Endothelial cell of umbilical vein (primary cell): Measurements from ENCODE around the gene GSK3A. TPM values are rescaled to one million over a fixed set of nuclear protein-coding genes. Genes with fewer than 3 reads are reported as not detected.
A peak's percentile ranks its signal among the peaks of the same experiment; 100 is the strongest.

Experiments
- BruUV-seq: library from RNA; stranded (reverse); fragments of 400-500 nt; replicated peaks from 2 replicates; lab custom pipeline; 2021; lab: Mats Ljungman, UMichigan
- CTCF ChIA-PET: fragments of 300-600, 350-600 bp; sonication (Branson Sonifier 250); formaldehyde crosslinking; loops from one replicate; lab custom pipeline; 2021; ENCODE audit warnings: antibody characterized with exemption, inconsistent platforms; lab: Charles Lee
- POLR2A ChIA-PET: fragments of 300-600, 350-600 bp; sonication (Branson Sonifier 250); formaldehyde crosslinking; loops from one replicate; lab custom pipeline; 2021; ENCODE audit warnings: antibody characterized with exemption, inconsistent platforms; lab: Charles Lee
- DNase-seq: peaks from one replicate; pipeline ENCODE4 v3.0.0-alpha.2; 2011; ENCODE audit warnings: low read depth, low spot score
- FAIRE-seq: peaks from 2 replicates; lab custom pipeline; 2011; peaks lifted over from hg19 to GRCh38; lab: Jason Lieb, UNC
- H2AFZ ChIP-seq: 2 replicates; pipeline ENCODE4 v1.6.0; 2012; ENCODE audit warnings: low read depth, low read length, control low read depth, inconsistent platforms
- H3K27ac ChIP-seq: 2 replicates; pipeline ENCODE4 v1.5.1; 2011; ENCODE audit warnings: low read depth, mild to moderate bottlenecking, control low read depth, low read length, moderate library complexity; ENCODE audit not compliant: insufficient read depth
- H3K27me3 ChIP-seq, 2 experiments: 2 replicates each; pipeline versions ENCODE4 v1.6.0 to v1.6.1; 2011; ENCODE audit warnings: low read length in 2 of 2, mixed read lengths in 1 of 2; ENCODE audit not compliant: control insufficient read depth in 2 of 2, insufficient read depth in 2 of 2
- H3K36me3 ChIP-seq, 2 experiments: 2 replicates in 1 of 2; 3 replicates in 1 of 2; pipeline ENCODE4 v1.5.1; 2011; ENCODE audit warnings: low read length in 2 of 2, mild to moderate bottlenecking in 1 of 2, moderate library complexity in 1 of 2; ENCODE audit not compliant: control insufficient read depth in 2 of 2, insufficient read depth in 2 of 2; ENCODE audit errors: extremely low read depth in 1 of 2
- H3K4me1 ChIP-seq: 3 replicates; pipeline ENCODE4 v1.5.1; 2011; ENCODE audit warnings: mild to moderate bottlenecking, low read length; ENCODE audit not compliant: control insufficient read depth, insufficient read depth; ENCODE audit errors: extremely low read depth
- H3K4me2 ChIP-seq: 2 replicates; pipeline ENCODE4 v1.6.1; 2011; ENCODE audit warnings: low read length, control low read depth, mixed read lengths; ENCODE audit not compliant: insufficient read depth
- H3K4me3 ChIP-seq, 3 experiments: fragments of 200-600 bp in 1 of 3; sonication (generic), shearing (Covaris generic) in 1 of 3; replicated peaks in 1 of 3; 2 replicates each; pipeline ENCODE4 v1.5.1; 2011 to 2016; ENCODE audit warnings: control low read depth in 3 of 3, low read length in 3 of 3, mild to moderate bottlenecking in 2 of 3, inconsistent platforms in 1 of 3, low read depth in 1 of 3, moderate library complexity in 1 of 3; ENCODE audit not compliant: insufficient read depth in 1 of 3
- H3K79me2 ChIP-seq: 2 replicates; pipeline ENCODE4 v1.6.0; 2012; ENCODE audit warnings: low read length, inconsistent platforms; ENCODE audit not compliant: control insufficient read depth, insufficient read depth
- H3K9ac ChIP-seq: replicated peaks from 2 replicates; pipeline ENCODE3; 2011; ENCODE audit warnings: low read length, control low read depth; ENCODE audit not compliant: insufficient read depth; ENCODE audit errors: extremely low read depth
- H3K9me1 ChIP-seq: replicated peaks from 3 replicates; pipeline ENCODE4 v1.6.0; 2011; ENCODE audit warnings: mild to moderate bottlenecking, low read length; ENCODE audit not compliant: control insufficient read depth, insufficient read depth; ENCODE audit errors: extremely low read depth
- H3K9me3 ChIP-seq: replicated peaks from 2 replicates; pipeline ENCODE4 v1.5.1; 2012; ENCODE audit warnings: low read length, inconsistent platforms; ENCODE audit not compliant: control insufficient read depth, insufficient read depth
- H4K20me1 ChIP-seq: replicated peaks from 2 replicates; pipeline ENCODE3; 2011; ENCODE audit warnings: mild to moderate bottlenecking, low read length; ENCODE audit not compliant: control insufficient read depth, insufficient read depth; ENCODE audit errors: extremely low read depth
- CTCF ChIP-seq, 2 donors: IDR thresholded peaks; 1 replicate in 1 of 2; 2 replicates in 1 of 2; pipeline ENCODE4 v1.5.1; 2011; ENCODE audit warnings: low read length in 2 of 2, mild to moderate bottlenecking in 2 of 2, moderate library complexity in 2 of 2, control low read depth in 1 of 2, inconsistent platforms in 1 of 2, low read depth in 1 of 2; ENCODE audit not compliant: insufficient read depth in 1 of 2; ENCODE audit errors: extremely low read depth in 1 of 2
- FOS ChIP-seq: IDR thresholded peaks from 2 replicates; pipeline ENCODE4 v1.6.1; 2011; ENCODE audit warnings: mild to moderate bottlenecking, low read length, moderate library complexity, borderline replicate concordance; ENCODE audit not compliant: insufficient read depth
- GATA2 ChIP-seq: IDR thresholded peaks from 2 replicates; pipeline ENCODE4 v1.7.0; 2011; ENCODE audit warnings: low read depth, mild to moderate bottlenecking, moderate library complexity, mixed read lengths, low read length; ENCODE audit not compliant: insufficient read length, insufficient read depth
- JUN ChIP-seq: IDR thresholded peaks from 2 replicates; pipeline ENCODE4 v1.6.1; 2011; ENCODE audit warnings: borderline replicate concordance, low read depth; ENCODE audit not compliant: insufficient read length, insufficient read depth
- MAX ChIP-seq: IDR thresholded peaks from 2 replicates; pipeline ENCODE4 v1.6.1; 2011; ENCODE audit not compliant: insufficient read depth, insufficient read length
- MYC ChIP-seq: IDR thresholded peaks from one replicate; pipeline ENCODE4 v1.6.1; 2011; ENCODE audit warnings: mild to moderate bottlenecking, low read depth, low read length
- POLR2AphosphoS5 ChIP-seq: IDR thresholded peaks from 2 replicates; pipeline ENCODE4 v1.6.1; 2012; ENCODE audit warnings: low read depth, mild to moderate bottlenecking, control low read depth, low read length, moderate library complexity; ENCODE audit not compliant: insufficient read depth
- dilution Hi-C: fragments of 300-500 bp; cut with MboI; formaldehyde crosslinking; loops from one replicate; pipeline ENCODE4 v1.15.0; 2019; ENCODE audit warnings: low sequenced_read_pairs; ENCODE audit not compliant: extremely low pct_ligation_motif_present
- intact Hi-C: fragments of 100-400 bp; cut with micrococcal nuclease; formaldehyde crosslinking; loops from one replicate; pipeline ENCODE4 v1.10.0; 2022
- polyA plus RNA-seq, 4 experiments: library from polyadenylated mRNA; depleted of rRNA in 3 of 4; stranded (reverse) in 3 of 4; unstranded in 1 of 4; fragments of >200 nt; gene quantifications; 2 replicates each; pipeline versions ENCODE4 v1.2.1 to v1.2.3, GENCODE V29; 2011 to 2012; ENCODE audit warnings: missing spikeins in 1 of 4
- total RNA-seq: library from RNA; stranded (reverse); gene quantifications from 2 replicates; pipeline ENCODE4 v1.2.3, GENCODE V29; 2021

Gene GSK3A
- total and polyA plus RNA-seq, 2 donors (not counting 3 experiments of a cell fraction or from before 2014, with no cell fraction given), result 49.5 to 73.7 TPM

GRCh38 chr19:42184401-42184861 lies 58.0 kb downstream of the GSK3A start:
- ChIA-PET POLR2A (no interaction called here), CTCF (interaction anchor here (0.6 to 8.0 kb wide), 12 partner anchors 8 to 103 kb away, joined by 3 to 69 read pairs (median 4); partner anchors contain the start of gene POU2F2)
- no peaks in the 10 kb centered on the region for H3K9me1 ChIP-seq
- H3K79me2 ChIP-seq, result no peaks in the 10 kb centered on the region
- H3K27me3 ChIP-seq, result peaks cover 17 to 28% of the 10 kb centered on the region in 2 experiments
- DNase-seq (peak; percentile 75), FAIRE-seq (peak; percentile 83)
- no peaks in the 10 kb centered on the region for H3K9me3 ChIP-seq
- H4K20me1 ChIP-seq, result no peaks in the 10 kb centered on the region
- H3K27ac ChIP-seq, result no peak overlapping the region
- H3K36me3 ChIP-seq, result no peaks in the 10 kb centered on the region
- H3K9ac ChIP-seq, result no peak overlapping the region
- H3K4me2 ChIP-seq, result no peak overlapping the region
- H3K4me1 ChIP-seq, result no peaks in the 10 kb centered on the region
- intact Hi-C loops, result loop anchor here (1.0 to 2.0 kb wide), 3 partner anchors 44 to 76 kb away; no protein-coding TSS in a partner anchor
- dilution Hi-C loops, result no loop called here
- no TSS peak for BruUV-seq
- H2AFZ ChIP-seq, result no peak overlapping the region
- H3K4me3 ChIP-seq, result no peak overlapping the region
- no peak for TF ChIP-seq GATA2
- TF ChIP-seq CTCF (IDR thresholded peaks at IDR 0.05; ENCODE audit: extremely low read depth in 1 of 2, insufficient read depth in 1 of 2, low read depth in 1 of 2, low read length in 2 of 2), result peak; percentile 76 to 91
- no peak for TF ChIP-seq MYC
- TF ChIP-seq POLR2AphosphoS5, result no peak
- no peak for TF ChIP-seq JUN
- no peak for TF ChIP-seq MAX
- no peak for TF ChIP-seq FOS

Other genes starting within 250 kb of the GSK3A start
- 0.40 TPM in 1 of 2 replicates, not detected in the other for gene ATP1A3, start 248.4 kb downstream of the GSK3A start, total RNA-seq
- gene ATP1A3, start 248.4 kb downstream of the GSK3A start, polyA plus RNA-seq, result 0.03 TPM in 1 of 2 replicates, not detected in the other
- 0.53 and 2.2 TPM in 2 replicates for gene GRIK5, start 172.4 kb downstream of the GSK3A start, total RNA-seq
- gene GRIK5, start 172.4 kb downstream of the GSK3A start, polyA plus RNA-seq, result 0.80 and 1.0 TPM in 2 replicates
- gene ZNF574, start 166.4 kb downstream of the GSK3A start, total RNA-seq, result 14.0 and 15.3 TPM in 2 replicates
- 13.6 and 20.3 TPM in 2 replicates for gene ZNF574, start 166.4 kb downstream of the GSK3A start, polyA plus RNA-seq
- gene POU2F2, start 110.2 kb downstream of the GSK3A start, total RNA-seq, result 3.2 and 4.0 TPM in 2 replicates
- gene POU2F2, start 110.2 kb downstream of the GSK3A start, polyA plus RNA-seq, result 3.7 and 4.1 TPM in 2 replicates
- 19.3 and 19.5 TPM in 2 replicates for gene DEDD2, start 24.9 kb downstream of the GSK3A start, total RNA-seq
- 34.8 and 38.5 TPM in 2 replicates for gene DEDD2, start 24.9 kb downstream of the GSK3A start, polyA plus RNA-seq
- 13.3 and 13.4 TPM in 2 replicates for gene ZNF526, start 22.3 kb downstream of the GSK3A start, total RNA-seq
- 6.5 and 8.0 TPM in 2 replicates for gene ZNF526, start 22.3 kb downstream of the GSK3A start, polyA plus RNA-seq
- gene ERF, start 12.5 kb upstream of the GSK3A start, total RNA-seq, result 117 and 130 TPM in 2 replicates
- 102 and 125 TPM in 2 replicates for gene ERF, start 12.5 kb upstream of the GSK3A start, polyA plus RNA-seq
- 86.0 and 86.3 TPM in 2 replicates for gene CIC, start 26.6 kb upstream of the GSK3A start, total RNA-seq
- gene CIC, start 26.6 kb upstream of the GSK3A start, polyA plus RNA-seq, result 18.4 and 23.5 TPM in 2 replicates
- 1.0 and 1.5 TPM in 2 replicates for gene PRR19, start 59.5 kb upstream of the GSK3A start, total RNA-seq
- gene PRR19, start 59.5 kb upstream of the GSK3A start, polyA plus RNA-seq, result 1.4 and 1.9 TPM in 2 replicates
- gene PAFAH1B3, start 60.0 kb upstream of the GSK3A start, total RNA-seq, result 41.4 and 47.6 TPM in 2 replicates
- gene PAFAH1B3, start 60.0 kb upstream of the GSK3A start, polyA plus RNA-seq, result 95.0 and 115 TPM in 2 replicates
- gene TMEM145, start 70.7 kb upstream of the GSK3A start, total RNA-seq, result not detected in 2 replicates
- 0.24 TPM in 1 of 2 replicates, not detected in the other for gene TMEM145, start 70.7 kb upstream of the GSK3A start, polyA plus RNA-seq
- 34.3 and 39.6 TPM in 2 replicates for gene MEGF8, start 83.0 kb upstream of the GSK3A start, total RNA-seq
- 20.6 and 25.2 TPM in 2 replicates for gene MEGF8, start 83.0 kb upstream of the GSK3A start, polyA plus RNA-seq
- gene CNFN, start 147.7 kb upstream of the GSK3A start, total RNA-seq, result 0.73 TPM in 1 of 2 replicates, not detected in the other
- 0.23 and 0.27 TPM in 2 replicates for gene CNFN, start 147.7 kb upstream of the GSK3A start, polyA plus RNA-seq
- 10.4 and 13.5 TPM in 2 replicates for gene LIPE, start 184.8 kb upstream of the GSK3A start, total RNA-seq
- 3.8 and 6.0 TPM in 2 replicates for gene LIPE, start 184.8 kb upstream of the GSK3A start, polyA plus RNA-seq
- gene CXCL17, start 200.3 kb upstream of the GSK3A start, total RNA-seq, result not detected in 2 replicates
- not detected in 2 replicates for gene CXCL17, start 200.3 kb upstream of the GSK3A start, polyA plus RNA-seq